GM23338 (cell line): ENCODE measurements around the gene PRMT5. TPM values are rescaled to one million over a fixed set of nuclear protein-coding genes. Genes with fewer than 3 reads are reported as not detected.

Source experiments
- ATAC-seq: fragments of 200-7000 bp; cut with Tn5 transposase; 3 replicates; pipeline ENCODE4 v1.9.1; 2020
- DNase-seq: peaks from one replicate; pipeline ENCODE4 v3.0.0-alpha.2; 2015; ENCODE audit warnings: low spot score
- H2AFZ ChIP-seq: fragments of 200-600 bp; sonication (generic); 2 replicates; pipeline ENCODE4 v1.8.0; 2016; ENCODE audit warnings: antibody characterized with exemption, mild to moderate bottlenecking, moderate library complexity
- H3F3A ChIP-seq: fragments of 200-600 bp; sonication (generic); replicated peaks from 2 replicates; pipeline ENCODE4 v1.8.0; 2017; ENCODE audit warnings: antibody characterized with exemption, mixed run types, low read depth
- H3K27ac ChIP-seq: fragments of 200-600 bp; sonication (generic); 2 replicates; pipeline ENCODE4 v1.6.1; 2016; ENCODE audit warnings: low read depth
- H3K27me3 ChIP-seq: fragments of 200-600 bp; sonication (generic); 2 replicates; pipeline ENCODE4 v1.8.0; 2016; ENCODE audit warnings: mild to moderate bottlenecking, mixed run types, moderate library complexity; ENCODE audit not compliant: insufficient read depth
- H3K36me3 ChIP-seq: fragments of 200-600 bp; sonication (generic); 2 replicates; pipeline ENCODE4 v1.8.0; 2016; ENCODE audit warnings: mild to moderate bottlenecking; ENCODE audit not compliant: insufficient read depth
- H3K4me1 ChIP-seq: fragments of 200-600 bp; sonication (generic); 2 replicates; pipeline ENCODE4 v1.8.0; 2016; ENCODE audit warnings: mild to moderate bottlenecking, moderate library complexity; ENCODE audit not compliant: insufficient read depth
- H3K4me2 ChIP-seq: fragments of 200-600 bp; sonication (generic); 2 replicates; pipeline ENCODE4 v1.7.1; 2017; ENCODE audit warnings: mixed run types
- H3K4me3 ChIP-seq: fragments of 200-600 bp; sonication (generic); 2 replicates; pipeline ENCODE4 v1.6.1; 2016; ENCODE audit warnings: mixed run types
- H3K79me2 ChIP-seq: fragments of 200-600 bp; sonication (generic); replicated peaks from 2 replicates; pipeline ENCODE4 v1.8.0; 2017; ENCODE audit warnings: mild to moderate bottlenecking; ENCODE audit not compliant: insufficient read depth
- H3K9me2 ChIP-seq: fragments of 200-600 bp; sonication (generic); 2 replicates; pipeline ENCODE4 v1.8.0; 2017; ENCODE audit not compliant: insufficient read depth
- H4K20me1 ChIP-seq: fragments of 200-600 bp; sonication (generic); replicated peaks from 2 replicates; pipeline ENCODE4 v1.8.0; 2017; ENCODE audit warnings: mild to moderate bottlenecking; ENCODE audit not compliant: insufficient read depth
- H3K27ac Mint-ChIP-seq: 2 replicates; pipeline ENCODE4 v1.8.0; 2020; ENCODE audit warnings: inconsistent platforms, mild to moderate bottlenecking, moderate library complexity, mixed read lengths
- H3K27me3 Mint-ChIP-seq: 3 replicates; pipeline ENCODE4 v1.8.0; 2022; ENCODE audit warnings: low read depth, mild to moderate bottlenecking, moderate library complexity, mixed read lengths, inconsistent platforms; ENCODE audit not compliant: insufficient read depth, poor library complexity
- H3K36me3 Mint-ChIP-seq: 3 replicates; pipeline ENCODE4 v1.8.0; 2021; ENCODE audit warnings: low read depth, mild to moderate bottlenecking, inconsistent platforms, moderate library complexity, mixed read lengths
- H3K4me1 Mint-ChIP-seq: 3 replicates; pipeline ENCODE4 v1.8.0; 2020; ENCODE audit warnings: mild to moderate bottlenecking, inconsistent platforms, mixed read lengths
- H3K4me3 Mint-ChIP-seq: 3 replicates; pipeline ENCODE4 v1.8.0; 2021; ENCODE audit warnings: moderate library complexity, mild to moderate bottlenecking, inconsistent platforms, mixed read lengths
- H3K9me3 Mint-ChIP-seq: 3 replicates; pipeline ENCODE4 v1.8.0; 2020; ENCODE audit warnings: moderate library complexity, mild to moderate bottlenecking, inconsistent platforms, mixed read lengths
- EZH2 ChIP-seq: fragments of 200-600 bp; sonication (generic); IDR thresholded peaks from one replicate; pipeline ENCODE4 v1.8.0; 2017; ENCODE audit warnings: antibody characterized with exemption, mild to moderate bottlenecking, low read depth; ENCODE audit not compliant: unreplicated experiment
- NANOG ChIP-seq: IDR thresholded peaks from 2 replicates; pipeline ENCODE4 v1.6.1; 2016; ENCODE audit warnings: antibody characterized with exemption, borderline replicate concordance
- POLR2AphosphoS5 ChIP-seq: IDR thresholded peaks from 2 replicates; pipeline ENCODE4 v1.6.1; 2016; ENCODE audit warnings: antibody characterized with exemption, low read depth
- REST ChIP-seq: IDR thresholded peaks from one replicate; pipeline ENCODE4 v1.6.1; 2018; ENCODE audit warnings: antibody characterized with exemption; ENCODE audit not compliant: unreplicated experiment
- STAT1 ChIP-seq: IDR thresholded peaks from one replicate; pipeline ENCODE4 v1.6.1; 2016; ENCODE audit warnings: antibody characterized with exemption; ENCODE audit not compliant: unreplicated experiment
- ZNF114 ChIP-seq: fragments of 250-450 bp; sonication (Bioruptor Pico); IDR thresholded peaks from 2 replicates; pipeline ENCODE4 v1.5.0; 2020; ENCODE audit warnings: mild to moderate bottlenecking, moderate library complexity
- ZNF331 ChIP-seq: fragments of 250-450 bp; sonication (Bioruptor Pico); IDR thresholded peaks from 2 replicates; pipeline ENCODE4 v1.5.0; 2020; ENCODE audit warnings: low read depth, mild to moderate bottlenecking, moderate library complexity
- polyA plus RNA-seq: library from polyadenylated mRNA; unstranded; fragments of >200 nt; fragmentation: Nextera tagmentation; extraction: Ambion mirVana; gene quantifications from 2 replicates; pipeline ENCODE4 v1.2.1, GENCODE V29; 2016
- total RNA-seq: library from RNA; depleted of rRNA; stranded (reverse); fragments of >200 nt; shearing (Covaris generic); gene quantifications from 2 replicates; pipeline ENCODE4 v1.2.3, GENCODE V29; 2014
- TF ChIP-seq, protein P1 (sequence below): IDR thresholded peaks from 2 replicates; pipeline ENCODE4 v1.6.1; 2016; ENCODE audit warnings: antibody characterized with exemption

The PRMT5 gene
- total and polyA plus RNA-seq, 2 experiments from 2014 or later, result 68.8 to 124 TPM

DNA sequence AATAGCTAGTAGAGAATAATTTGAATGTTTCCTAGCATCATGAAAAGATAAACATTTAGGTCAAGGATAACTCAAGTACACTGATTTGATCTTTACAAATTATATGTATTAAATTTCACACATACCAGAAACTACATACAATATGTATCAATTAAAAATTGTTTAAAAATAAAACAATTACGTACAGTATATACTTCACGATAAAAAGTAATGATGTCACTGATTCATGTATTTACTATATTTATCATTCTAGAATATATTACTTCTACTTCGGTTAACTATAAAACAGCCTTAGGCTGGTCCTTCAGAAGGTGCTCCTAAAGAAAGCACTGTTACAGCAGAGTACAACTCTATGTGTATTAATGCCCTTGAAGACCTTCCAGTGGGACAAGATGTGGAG is 21.7 kb downstream of the PRMT5 start:
- no peaks in the 10 kb centered on the region for H3K27me3 ChIP-seq
- Mint-ChIP-seq H3K27me3 (peaks cover 2% of the 10 kb centered on the region), H3K27ac (no peak overlapping the region), H3K9me3 (no peaks in the 10 kb centered on the region), H3K36me3 (peaks cover 64% of the 10 kb centered on the region), H3K4me3 (no peak overlapping the region), H3K4me1 (no peaks in the 10 kb centered on the region)
- peaks cover 17% of the 10 kb centered on the region for H3K79me2 ChIP-seq
- H3K4me1 ChIP-seq, result no peaks in the 10 kb centered on the region
- no peak overlapping the region for H2AFZ ChIP-seq
- no peaks in the 10 kb centered on the region for H3K9me2 ChIP-seq
- no peak for TF ChIP-seq ZNF114 (CRISPR knock-in tag)
- TF ChIP-seq, protein P1, sequence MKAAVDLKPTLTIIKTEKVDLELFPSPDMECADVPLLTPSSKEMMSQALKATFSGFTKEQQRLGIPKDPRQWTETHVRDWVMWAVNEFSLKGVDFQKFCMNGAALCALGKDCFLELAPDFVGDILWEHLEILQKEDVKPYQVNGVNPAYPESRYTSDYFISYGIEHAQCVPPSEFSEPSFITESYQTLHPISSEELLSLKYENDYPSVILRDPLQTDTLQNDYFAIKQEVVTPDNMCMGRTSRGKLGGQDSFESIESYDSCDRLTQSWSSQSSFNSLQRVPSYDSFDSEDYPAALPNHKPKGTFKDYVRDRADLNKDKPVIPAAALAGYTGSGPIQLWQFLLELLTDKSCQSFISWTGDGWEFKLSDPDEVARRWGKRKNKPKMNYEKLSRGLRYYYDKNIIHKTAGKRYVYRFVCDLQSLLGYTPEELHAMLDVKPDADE, result no peak
- TF ChIP-seq REST, result no peak
- TF ChIP-seq EZH2, result no peak
- no peak for TF ChIP-seq POLR2AphosphoS5
- TF ChIP-seq ZNF331, result no peak
- ATAC-seq, result no peak
- no peak overlapping the region for H3K4me3 ChIP-seq
- H3F3A ChIP-seq, result peaks cover 16% of the 10 kb centered on the region
- no peak for DNase-seq
- peaks cover 74% of the 10 kb centered on the region for H3K36me3 ChIP-seq
- H3K27ac ChIP-seq, result no peak overlapping the region
- no peak overlapping the region for H3K4me2 ChIP-seq
- H4K20me1 ChIP-seq, result peaks cover 13% of the 10 kb centered on the region

DNA sequence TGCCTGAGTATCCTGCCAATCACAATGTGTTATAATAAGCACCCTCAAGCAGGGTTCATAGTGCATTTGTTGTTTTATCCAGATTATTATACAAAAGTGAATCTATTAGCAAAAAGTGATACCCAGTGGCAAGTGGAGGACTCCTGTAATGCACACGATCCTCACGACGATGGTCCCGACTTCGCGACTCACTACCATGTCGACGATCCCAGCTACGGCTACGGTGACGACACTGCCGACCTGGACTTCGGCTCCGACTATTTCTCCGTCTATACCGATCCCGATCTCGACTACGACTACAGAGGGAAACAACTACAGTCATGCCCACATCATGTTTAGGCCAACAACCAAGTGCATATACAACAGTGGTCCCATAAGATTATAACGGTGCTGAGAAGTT is 23.1 kb downstream of the PRMT5 start:
- Histone ChIP-seq H3K4me2 (no peak overlapping the region), H3K79me2 (peaks cover 3% of the 10 kb centered on the region), H3K27me3 (no peaks in the 10 kb centered on the region), H3K4me3 (no peak overlapping the region), H4K20me1 (peaks cover 13% of the 10 kb centered on the region), H2AFZ (no peak overlapping the region), H3K27ac (no peak overlapping the region), H3K9me2 (no peaks in the 10 kb centered on the region), H3K4me1 (no peaks in the 10 kb centered on the region), H3F3A (peaks cover 13% of the 10 kb centered on the region), H3K36me3 (peaks cover 65% of the 10 kb centered on the region)
- H3K36me3 Mint-ChIP-seq, result peaks cover 73% of the 10 kb centered on the region
- no peaks in the 10 kb centered on the region for H3K4me1 Mint-ChIP-seq
- TF ChIP-seq NANOG (no peak), POLR2AphosphoS5 (no peak), STAT1 (no peak), ZNF331 (no peak)
- TF ChIP-seq, protein P1, result no peak
- no peaks in the 10 kb centered on the region for H3K9me3 Mint-ChIP-seq
- H3K27me3 Mint-ChIP-seq, result peaks cover 2% of the 10 kb centered on the region
- no peak overlapping the region for H3K4me3 Mint-ChIP-seq
- DNase-seq (no peak), ATAC-seq (no peak)
- no peak overlapping the region for H3K27ac Mint-ChIP-seq
